Right cardiac atrium (tissue), 5 donors: ENCODE measurements around the gene NECTIN2. TPM values are rescaled to one million over a fixed set of nuclear protein-coding genes. Genes with fewer than 3 reads are reported as not detected.

ENCODE experiments used
- ATAC-seq, 2 donors: fragments of 200-7000 bp; cut with Tn5 transposase; one replicate each; pipeline versions ENCODE4 v1.8.0 to v1.9.1; 2020; ENCODE audit warnings: moderate library complexity in 2 of 2, mild to moderate bottlenecking in 1 of 2
- DNase-seq, 3 donors: peaks; one replicate each; pipeline ENCODE4 v3.0.0-alpha.2; 2020
- H3K27ac ChIP-seq: one replicate; pipeline ENCODE4 v1.5.1; 2013; ENCODE audit warnings: mild to moderate bottlenecking, low read length, control low read depth, moderate library complexity
- H3K27me3 ChIP-seq: one replicate; pipeline ENCODE4 v1.6.1; 2013; ENCODE audit not compliant: control insufficient read depth, insufficient read depth
- H3K4me1 ChIP-seq: one replicate; pipeline ENCODE4 v1.6.1; 2013; ENCODE audit warnings: low read length; ENCODE audit not compliant: control insufficient read depth, insufficient read depth
- H3K4me3 ChIP-seq: one replicate; pipeline ENCODE4 v1.5.1; 2013; ENCODE audit warnings: low read length, control low read depth
- H3K9me3 ChIP-seq: one replicate; pipeline ENCODE4 v1.6.1; 2013; ENCODE audit warnings: low read length; ENCODE audit not compliant: control insufficient read depth
- whole genome bisulfite sequencing: extraction: QIAGEN DNeasy Blood & Tissue Kit; methylation state at CpG from one replicate; pipeline ENCODE4 v1.1.7; 2013; 5-methylcytosine and 5-hydroxymethylcytosine counted together
- intact Hi-C, 4 donors: fragments of 100-400 bp; cut with DNase I; formaldehyde crosslinking; loops; one replicate each; pipeline versions ENCODE4 v1.11.0 to v1.14.0; 2022 to 2023
- long read RNA-seq, 4 donors: library from polyadenylated mRNA; unstranded; transcript quantifications; one replicate each; pipeline ENCODE4 v2.0.0, GENCODE V29; 2020 to 2021
- polyA plus RNA-seq: library from polyadenylated mRNA; stranded (reverse); fragments of 200-250 nt; gene quantifications from one replicate; pipeline ENCODE4 v1.2.3, GENCODE V29; 2013
- total RNA-seq, 4 donors: library from RNA; stranded (reverse); fragmentation: NEBNext Ultra II Directional; extraction: Animal tissue kit (Norgen Biotek cat#: 25700); gene quantifications; one replicate each; pipeline ENCODE4 v1.2.1, GENCODE V29; 2021
- donor health status: healthy with polysubstance abuse.
- donor health status: DM: no; HTN: yes; CAD: no.
- donor health status: DM: no; HTN: no; CAD: no.
- donor health status: DM: no; HTN: yes; CAD: no; lungs with severe emphysema.
- donor health status: DM: yes; HTN: yes; CAD: no.

NECTIN2 gene
- 100 to 1,000 TPM in 1 of 4 donors, 10 to 100 TPM in 3; 47.8 to 106 (median 57.5) TPM for total RNA-seq
- 44.2 TPM for polyA plus RNA-seq
- long read RNA-seq, donor 1, transcript NECTIN2-202 (6 exons, 2,112 nt) = major isoform, 244 of 281 reads
- long read RNA-seq, donor 1, transcript NECTIN2-201 (9 exons, 2,466 nt) = minor isoform, 13 of 281 reads
- long read RNA-seq, donor 1, partial matches to known transcripts = 14 of 281 reads
- long read RNA-seq, donor 1, other reads (novel, unspliced or antisense) = 10 of 281 reads
- long read RNA-seq, donor 2, transcript NECTIN2-201 (9 exons, 2,466 nt) = minor isoform, 6 of 96 reads
- long read RNA-seq, donor 2, transcript NECTIN2-202 (6 exons, 2,112 nt) = major isoform, 85 of 96 reads
- long read RNA-seq, donor 2, partial matches to known transcripts = 3 of 96 reads
- long read RNA-seq, donor 2, other reads (novel, unspliced or antisense) = 2 of 96 reads
- long read RNA-seq, donor 3, transcript NECTIN2-202 (6 exons, 2,112 nt) = major isoform, 263 of 298 reads
- long read RNA-seq, donor 3, partial matches to known transcripts = 21 of 298 reads
- long read RNA-seq, donor 3, other reads (novel, unspliced or antisense) = 13 of 298 reads
- long read RNA-seq, donor 4, transcript NECTIN2-201 (9 exons, 2,466 nt) = minor isoform, 7 of 102 reads
- long read RNA-seq, donor 4, transcript NECTIN2-202 (6 exons, 2,112 nt) = major isoform, 80 of 102 reads
- long read RNA-seq, donor 4, partial matches to known transcripts = 3 of 102 reads
- long read RNA-seq, donor 4, other reads (novel, unspliced or antisense) = 12 of 102 reads

GRCh38 chr19:44845612-44846454 is at the start of gene NECTIN2:
Gene NECTIN2 (plus strand): TSS chr19:44846297. CDS start chr19:44846526, 229 bp downstream.
- intact Hi-C loops = loop anchor here in 2 of 4 donors (2.0 to 10.0 kb wide), 4 partner anchors 45 to 271 kb away; no protein-coding TSS in a partner anchor
- WGBS = under 1% methylated on average over 67 of the region's 67 CpGs
- Histone ChIP-seq H3K4me1 (peaks cover 7% of the 10 kb centered on the region), H3K27me3 (no peaks in the 10 kb centered on the region), H3K9me3 (no peaks in the 10 kb centered on the region), H3K27ac (peak within 1 kb of the TSS; percentile 95), H3K4me3 (peak within 1 kb of the TSS; percentile 98)
- ATAC-seq (peak; percentile 80 to 87), DNase-seq (peak; percentile 100)

DNA sequence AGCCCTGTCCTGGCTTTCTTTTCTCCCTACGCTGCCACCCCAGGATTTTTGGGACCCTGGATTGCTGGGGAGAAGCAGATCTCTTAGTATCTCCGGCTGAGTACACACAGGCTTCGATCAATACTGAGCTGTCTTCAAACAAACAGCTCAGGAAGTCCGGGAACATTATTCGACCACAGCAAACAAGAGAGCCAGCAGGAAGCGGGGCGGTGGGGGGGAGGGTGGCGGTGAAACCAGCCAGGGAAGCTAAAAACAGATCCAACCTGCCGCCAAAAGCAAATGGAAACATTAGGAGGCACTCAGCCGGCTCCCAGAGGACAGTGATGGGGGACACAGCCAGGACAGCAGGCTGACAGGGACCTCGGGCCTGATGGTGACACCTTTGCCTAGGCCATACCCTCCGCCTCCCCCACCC is 49.4 kb upstream of the NECTIN2 start:
- WGBS = 20% methylated on average over 12 of the region's 12 CpGs
- intact Hi-C loops = no loop called here

GRCh38 chr19:44799627-44800346 is 46.3 kb upstream of the NECTIN2 start:
- no peak overlapping the region for H3K4me3 ChIP-seq
- H3K27me3 ChIP-seq = no peaks in the 10 kb centered on the region
- peaks cover 2% of the 10 kb centered on the region for H3K4me1 ChIP-seq
- WGBS = 71% methylated on average over 10 of the region's 10 CpGs
- DNase-seq (peak in 1 of 3 donors; percentile 46), ATAC-seq (peak in 1 of 2 donors; percentile 9)
- no peak overlapping the region for H3K27ac ChIP-seq
- no peaks in the 10 kb centered on the region for H3K9me3 ChIP-seq
- intact Hi-C loops = loop anchor here in 3 of 4 donors (2.0 to 5.0 kb wide), 2 partner anchors 43 to 45 kb away; no protein-coding TSS in a partner anchor

More for the DNA sequence above, 49.4 kb upstream of the NECTIN2 start:
- Histone ChIP-seq H3K4me1 (peaks cover 2% of the 10 kb centered on the region), H3K27ac (peak overlapping the region; percentile 94), H3K4me3 (no peak overlapping the region), H3K27me3 (no peaks in the 10 kb centered on the region), H3K9me3 (no peaks in the 10 kb centered on the region)
- DNase-seq (peak in 2 of 3 donors; percentile 71 to 82), ATAC-seq (peak; percentile 64 to 70)

- Histone ChIP-seq H3K9me3 (no peaks in the 10 kb centered on the region), H3K27me3 (no peaks in the 10 kb centered on the region), H3K27ac (no peak overlapping the region), H3K4me1 (peaks cover 2% of the 10 kb centered on the region), H3K4me3 (no peak overlapping the region)
- DNase-seq (peak; percentile 86 to 95 (median 94)), ATAC-seq (peak; percentile 91 to 92)
- intact Hi-C loops = loop anchor here in 3 of 4 donors (2.0 to 5.0 kb wide), 2 partner anchors 42 to 44 kb away; no protein-coding TSS in a partner anchor
- WGBS = 3% methylated on average over 3 of the region's 3 CpGs
Measured at GRCh38 chr19:44800461-44800860, 45.6 kb upstream of the NECTIN2 start.

- Histone ChIP-seq H3K9me3 (no peaks in the 10 kb centered on the region), H3K27ac (no peak overlapping the region), H3K27me3 (no peaks in the 10 kb centered on the region), H3K4me3 (no peak overlapping the region), H3K4me1 (peaks cover 2% of the 10 kb centered on the region)
- no peak for DNase-seq
- 87% methylated on average over 13 of the region's 13 CpGs for WGBS
- intact Hi-C loops = loop anchor here in 2 of 4 donors (5.0 kb wide), 1 partner anchor 39 kb away; no protein-coding TSS in a partner anchor
- no peak for ATAC-seq
Measured at GRCh38 chr19:44803442-44804428, 42.4 kb upstream of the NECTIN2 start.

DNA sequence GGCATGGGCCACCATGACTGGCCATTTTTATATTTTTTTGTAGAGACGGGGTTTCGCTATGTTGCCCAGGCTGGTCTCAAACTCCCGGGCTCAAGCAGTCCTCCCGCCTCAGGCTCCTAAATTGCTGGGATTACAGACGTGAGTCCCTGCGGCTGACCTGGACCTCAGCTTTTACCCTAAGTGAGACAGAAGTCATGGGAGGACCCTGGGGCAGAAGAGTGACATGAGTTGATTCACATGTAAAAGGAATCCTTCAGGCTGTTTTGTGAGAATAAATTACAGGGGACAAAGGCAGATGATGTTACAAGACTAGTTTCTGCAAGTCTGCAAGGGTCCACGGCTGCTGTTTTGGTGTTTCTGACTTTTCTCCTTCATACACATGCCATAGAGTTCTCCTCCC is 39.8 kb upstream of the NECTIN2 start:
- no peak overlapping the region for H3K4me3 ChIP-seq
- no peak for ATAC-seq
- intact Hi-C loops = loop anchor here in 1 of 4 donors (5.0 kb wide), 1 partner anchor 36 kb away; no protein-coding TSS in a partner anchor
- DNase-seq = peak in 1 of 3 donors; percentile 21
- no peak overlapping the region for H3K27ac ChIP-seq
- WGBS = 76% methylated on average over 7 of the region's 7 CpGs
- H3K9me3 ChIP-seq = no peaks in the 10 kb centered on the region
- H3K4me1 ChIP-seq = peaks cover 4% of the 10 kb centered on the region
- H3K27me3 ChIP-seq = no peaks in the 10 kb centered on the region

GRCh38 chr19:44807162-44807561 is 38.9 kb upstream of the NECTIN2 start:
- DNase-seq = peak in 2 of 3 donors; percentile 28 to 37
- WGBS = 75% methylated on average over 5 of the region's 5 CpGs
- peaks cover 4% of the 10 kb centered on the region for H3K4me1 ChIP-seq
- no peak for ATAC-seq
- no peak overlapping the region for H3K27ac ChIP-seq
- intact Hi-C loops = loop anchor here in 1 of 4 donors (5.0 kb wide), 1 partner anchor 35 kb away; no protein-coding TSS in a partner anchor
- no peaks in the 10 kb centered on the region for H3K9me3 ChIP-seq
- no peak overlapping the region for H3K4me3 ChIP-seq
- H3K27me3 ChIP-seq = no peaks in the 10 kb centered on the region

GRCh38 chr19:44807652-44808462 is 38.2 kb upstream of the NECTIN2 start:
- WGBS = 20% methylated on average over 14 of the region's 14 CpGs
- DNase-seq = peak in 2 of 3 donors; percentile 65 to 67
- intact Hi-C loops = loop anchor here in 1 of 4 donors (5.0 kb wide), 1 partner anchor 34 kb away; no protein-coding TSS in a partner anchor

More at GRCh38 chr19:44807652-44808462, 38.2 kb upstream of the NECTIN2 start:
- ATAC-seq = peak; percentile 64 to 72
- Histone ChIP-seq H3K27me3 (no peaks in the 10 kb centered on the region), H3K4me3 (no peak overlapping the region), H3K27ac (peak overlapping the region; percentile 14), H3K4me1 (peaks cover 4% of the 10 kb centered on the region), H3K9me3 (no peaks in the 10 kb centered on the region)
